ENCODE results near the gene EPRS1.

The EPRS1 gene

DNA sequence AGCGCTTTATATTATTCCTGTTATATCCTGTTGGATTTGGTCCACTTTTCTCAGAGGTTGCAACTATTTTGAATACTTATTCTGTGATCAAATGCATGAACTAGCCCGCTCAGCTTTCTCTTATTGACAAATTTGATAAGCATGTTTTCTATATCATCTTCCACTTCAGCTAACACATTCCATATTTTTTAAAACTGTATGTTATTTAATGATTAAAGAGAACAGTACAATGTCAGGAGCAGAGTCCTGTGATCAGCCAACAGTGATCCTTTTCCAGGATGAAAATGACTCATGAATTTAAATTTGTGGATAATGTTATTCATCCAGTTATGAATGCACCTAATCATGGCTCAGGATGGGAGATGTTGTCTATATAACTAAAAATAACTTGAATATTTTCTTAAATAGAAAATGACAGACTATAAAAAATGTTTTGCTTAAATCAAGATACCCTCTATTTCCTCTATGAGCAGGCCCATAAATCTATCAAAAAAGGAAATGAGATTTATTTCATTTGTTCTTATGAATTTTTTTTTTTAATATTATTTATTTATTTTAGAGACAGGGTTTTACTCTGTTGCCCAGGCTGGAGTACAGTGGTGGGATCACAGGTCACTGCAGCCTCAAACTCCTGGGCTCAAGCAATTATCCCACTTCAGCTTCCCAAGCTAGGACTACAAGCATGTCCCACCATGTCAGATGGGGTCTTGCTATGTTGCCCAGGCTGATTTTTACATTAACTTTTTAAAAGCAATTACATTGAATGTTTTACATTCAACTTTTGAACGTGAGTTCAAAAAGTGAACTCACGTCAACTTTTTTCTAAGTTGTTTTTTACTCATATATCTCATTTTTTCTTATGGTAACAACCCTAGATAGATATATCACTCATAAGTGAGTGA, 30.8 kb upstream of the EPRS1 start:
- Histone ChIP-seq H3K27me3 (ENCODE audit: control insufficient read depth, insufficient read depth, low read length, poor library complexity, severe bottlenecking) (no peaks in the 10 kb centered on the region), H3K4me1 (ENCODE audit: control insufficient read depth, insufficient read depth, low read length) (no peaks in the 10 kb centered on the region), H3K27ac (ENCODE audit: insufficient read depth, low read depth, low read length, poor library complexity, severe bottlenecking) (no peak overlapping the region), H3K9me3 (ENCODE audit: control insufficient read depth, low read length) (no peaks in the 10 kb centered on the region), H3K4me3 (ENCODE audit: insufficient read depth, low read depth, low read length) (no peak overlapping the region), H3K36me3 (ENCODE audit: control insufficient read depth, insufficient read depth, low read length) (peaks cover 4% of the 10 kb centered on the region)
- 93 to 97% methylated on average over 4 of the region's 4 CpGs for WGBS, 2 experiments

- Histone ChIP-seq H3K4me3 (ENCODE audit: insufficient read depth, low read depth, low read length) (no peak overlapping the region), H3K4me1 (ENCODE audit: control insufficient read depth, insufficient read depth, low read length) (no peaks in the 10 kb centered on the region), H3K27ac (ENCODE audit: insufficient read depth, low read depth, low read length, poor library complexity, severe bottlenecking) (no peak overlapping the region), H3K36me3 (ENCODE audit: control insufficient read depth, insufficient read depth, low read length) (no peaks in the 10 kb centered on the region), H3K9me3 (ENCODE audit: control insufficient read depth, low read length) (no peaks in the 10 kb centered on the region), H3K27me3 (ENCODE audit: control insufficient read depth, insufficient read depth, low read length, poor library complexity, severe bottlenecking) (no peaks in the 10 kb centered on the region)
- WGBS, 2 experiments, result 94 to 98% methylated on average over 2 to 3 of the region's 3 CpGs
These were observed 21.2 kb upstream of the EPRS1 start for GRCh38 chr1:220067269-220068204.

GRCh38 chr1:220062629-220063028, 16.3 kb upstream of the EPRS1 start:
- H3K4me1 ChIP-seq (ENCODE audit: control insufficient read depth, insufficient read depth, low read length), result no peaks in the 10 kb centered on the region
- H3K9me3 ChIP-seq (ENCODE audit: control insufficient read depth, low read length), result no peaks in the 10 kb centered on the region
- H3K36me3 ChIP-seq (ENCODE audit: control insufficient read depth, insufficient read depth, low read length), result no peaks in the 10 kb centered on the region
- WGBS, 2 experiments, result 94 to 96% methylated on average over 3 to 5 of the region's 6 CpGs
- no peak overlapping the region for H3K4me3 ChIP-seq (ENCODE audit: insufficient read depth, low read depth, low read length)
- H3K27me3 ChIP-seq (ENCODE audit: control insufficient read depth, insufficient read depth, low read length, poor library complexity, severe bottlenecking), result no peaks in the 10 kb centered on the region
- H3K27ac ChIP-seq (ENCODE audit: insufficient read depth, low read depth, low read length, poor library complexity, severe bottlenecking), result no peak overlapping the region

DNA sequence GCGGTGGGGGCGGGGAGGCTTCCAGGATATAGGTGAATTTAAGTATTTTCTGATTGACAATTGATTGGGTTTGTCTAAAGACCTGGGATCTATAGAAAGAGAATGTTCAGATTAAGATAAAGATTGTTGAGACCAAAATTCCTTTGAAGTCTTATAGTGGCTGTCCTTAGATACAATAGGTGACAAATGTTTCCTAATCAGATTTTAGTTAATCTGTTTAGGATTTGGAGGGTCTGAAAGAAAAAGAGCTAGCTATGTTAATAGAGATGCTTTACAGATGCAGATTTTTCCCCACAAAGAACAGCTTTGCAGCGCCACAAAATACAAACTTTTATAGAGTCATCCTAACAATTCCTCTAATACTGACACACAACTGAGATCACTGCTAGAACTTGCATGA, 14.6 kb upstream of the EPRS1 start:
- 69 to 77% methylated on average over 3 of the region's 3 CpGs for WGBS, 2 experiments
- H3K4me3 ChIP-seq (ENCODE audit: insufficient read depth, low read depth, low read length), result no peak overlapping the region
- H3K4me1 ChIP-seq (ENCODE audit: control insufficient read depth, insufficient read depth, low read length), result no peaks in the 10 kb centered on the region
- H3K27ac ChIP-seq (ENCODE audit: insufficient read depth, low read depth, low read length, poor library complexity, severe bottlenecking), result no peak overlapping the region
- H3K36me3 ChIP-seq (ENCODE audit: control insufficient read depth, insufficient read depth, low read length), result no peaks in the 10 kb centered on the region
- H3K27me3 ChIP-seq (ENCODE audit: control insufficient read depth, insufficient read depth, low read length, poor library complexity, severe bottlenecking), result no peaks in the 10 kb centered on the region
- H3K9me3 ChIP-seq (ENCODE audit: control insufficient read depth, low read length), result no peaks in the 10 kb centered on the region

- no peak overlapping the region for H3K27ac ChIP-seq (ENCODE audit: insufficient read depth, low read depth, low read length, poor library complexity, severe bottlenecking)
- no peaks in the 10 kb centered on the region for H3K27me3 ChIP-seq (ENCODE audit: control insufficient read depth, insufficient read depth, low read length, poor library complexity, severe bottlenecking)
- H3K36me3 ChIP-seq (ENCODE audit: control insufficient read depth, insufficient read depth, low read length), result no peaks in the 10 kb centered on the region
- no peaks in the 10 kb centered on the region for H3K4me1 ChIP-seq (ENCODE audit: control insufficient read depth, insufficient read depth, low read length)
- 85 to 100% methylated on average over 1 of the region's 1 CpG for WGBS, 2 experiments
- no peak overlapping the region for H3K4me3 ChIP-seq (ENCODE audit: insufficient read depth, low read depth, low read length)
- no peaks in the 10 kb centered on the region for H3K9me3 ChIP-seq (ENCODE audit: control insufficient read depth, low read length)
These were observed 10.1 kb upstream of the EPRS1 start for GRCh38 chr1:220056374-220056773.

DNA sequence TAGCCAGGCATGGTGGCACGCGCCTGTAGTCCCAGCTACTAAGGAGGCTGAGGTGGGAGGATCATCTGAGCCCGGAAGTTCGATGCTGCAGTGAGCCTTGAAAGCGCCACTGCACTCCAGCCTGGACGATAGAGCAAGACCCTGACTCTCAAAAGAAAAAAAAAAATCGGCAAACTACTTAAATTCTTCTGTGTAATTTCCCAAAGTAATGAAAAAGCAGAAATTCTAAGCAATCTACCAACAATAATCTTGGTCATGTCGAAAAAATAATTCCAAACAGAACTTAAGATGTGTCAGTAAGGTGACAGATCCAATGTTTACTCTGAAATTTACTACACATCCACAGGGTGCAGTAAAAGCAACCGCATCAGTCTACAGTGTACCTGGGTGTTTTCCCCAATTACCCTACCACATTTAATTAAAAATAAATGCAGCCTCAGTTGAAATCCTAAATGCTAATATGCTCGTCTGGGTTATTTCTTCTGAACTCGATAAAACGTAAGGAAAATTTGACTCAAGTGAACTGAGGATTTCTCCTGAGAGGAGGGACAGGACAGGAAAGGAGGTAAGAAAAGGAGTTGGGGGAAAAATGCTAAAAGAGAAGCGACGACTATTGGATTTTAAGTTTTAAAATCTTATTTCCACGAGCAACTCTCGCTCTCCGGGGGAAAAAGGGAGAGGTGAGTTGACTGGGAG, 801 bp downstream of the EPRS1 start:
- Histone ChIP-seq H3K4me1 (ENCODE audit: control insufficient read depth, insufficient read depth, low read length) (no peaks in the 10 kb centered on the region), H3K36me3 (ENCODE audit: control insufficient read depth, insufficient read depth, low read length) (no peaks in the 10 kb centered on the region), H3K27ac (ENCODE audit: insufficient read depth, low read depth, low read length, poor library complexity, severe bottlenecking) (no peak overlapping the region), H3K4me3 (ENCODE audit: insufficient read depth, low read depth, low read length) (peak overlapping the region; percentile 96), H3K9me3 (ENCODE audit: control insufficient read depth, low read length) (no peaks in the 10 kb centered on the region), H3K27me3 (ENCODE audit: control insufficient read depth, insufficient read depth, low read length, poor library complexity, severe bottlenecking) (no peaks in the 10 kb centered on the region)
- WGBS, 2 experiments, result 37 to 38% methylated on average over 17 of the region's 17 CpGs

- Histone ChIP-seq H3K27ac (ENCODE audit: insufficient read depth, low read depth, low read length, poor library complexity, severe bottlenecking) (no peak overlapping the region), H3K4me3 (ENCODE audit: insufficient read depth, low read depth, low read length) (peak overlapping the region; percentile 96), H3K36me3 (ENCODE audit: control insufficient read depth, insufficient read depth, low read length) (peaks cover 5% of the 10 kb centered on the region), H3K27me3 (ENCODE audit: control insufficient read depth, insufficient read depth, low read length, poor library complexity, severe bottlenecking) (no peaks in the 10 kb centered on the region), H3K9me3 (ENCODE audit: control insufficient read depth, low read length) (no peaks in the 10 kb centered on the region), H3K4me1 (ENCODE audit: control insufficient read depth, insufficient read depth, low read length) (no peaks in the 10 kb centered on the region)
- 84 to 94% methylated on average over 2 to 4 of the region's 4 CpGs for WGBS, 2 experiments
These were observed 1.5 kb downstream of the EPRS1 start for GRCh38 chr1:220044678-220045355.

GRCh38 chr1:220043646-220044045, 2.7 kb downstream of the EPRS1 start:
- no peak overlapping the region for H3K4me3 ChIP-seq (ENCODE audit: insufficient read depth, low read depth, low read length)
- no peaks in the 10 kb centered on the region for H3K27me3 ChIP-seq (ENCODE audit: control insufficient read depth, insufficient read depth, low read length, poor library complexity, severe bottlenecking)
- peaks cover 7% of the 10 kb centered on the region for H3K36me3 ChIP-seq (ENCODE audit: control insufficient read depth, insufficient read depth, low read length)
- H3K9me3 ChIP-seq (ENCODE audit: control insufficient read depth, low read length), result no peaks in the 10 kb centered on the region
- no peak overlapping the region for H3K27ac ChIP-seq (ENCODE audit: insufficient read depth, low read depth, low read length, poor library complexity, severe bottlenecking)
- WGBS, 2 experiments, result 90 to 95% methylated on average over 2 of the region's 2 CpGs
- no peaks in the 10 kb centered on the region for H3K4me1 ChIP-seq (ENCODE audit: control insufficient read depth, insufficient read depth, low read length)

- H3K4me3 ChIP-seq (ENCODE audit: insufficient read depth, low read depth, low read length), result no peak overlapping the region
- H3K9me3 ChIP-seq (ENCODE audit: control insufficient read depth, low read length), result no peaks in the 10 kb centered on the region
- no peak overlapping the region for H3K27ac ChIP-seq (ENCODE audit: insufficient read depth, low read depth, low read length, poor library complexity, severe bottlenecking)
- H3K36me3 ChIP-seq (ENCODE audit: control insufficient read depth, insufficient read depth, low read length), result peaks cover 7% of the 10 kb centered on the region
- 94 to 98% methylated on average over 2 to 4 of the region's 5 CpGs for WGBS, 2 experiments
- no peaks in the 10 kb centered on the region for H3K27me3 ChIP-seq (ENCODE audit: control insufficient read depth, insufficient read depth, low read length, poor library complexity, severe bottlenecking)
- no peaks in the 10 kb centered on the region for H3K4me1 ChIP-seq (ENCODE audit: control insufficient read depth, insufficient read depth, low read length)
These were observed 6.2 kb downstream of the EPRS1 start for GRCh38 chr1:220040028-220040596.
